GM21737 (cell line): ENCODE results near the gene PCED1B.
"Not testable (repeated sequence)": the region's sequence is repeated elsewhere in the genome, so short reads cannot be mapped to it uniquely, and the experiment has no call there.

Experiments used
- ATAC-seq: cut with Tn5 transposase; IDR thresholded peaks from one replicate; pipeline ENCODE4 v1.9.1; 2021; ENCODE audit warnings: mild to moderate bottlenecking, moderate library complexity; ENCODE audit not compliant: unreplicated experiment

Gene PCED1B

DNA sequence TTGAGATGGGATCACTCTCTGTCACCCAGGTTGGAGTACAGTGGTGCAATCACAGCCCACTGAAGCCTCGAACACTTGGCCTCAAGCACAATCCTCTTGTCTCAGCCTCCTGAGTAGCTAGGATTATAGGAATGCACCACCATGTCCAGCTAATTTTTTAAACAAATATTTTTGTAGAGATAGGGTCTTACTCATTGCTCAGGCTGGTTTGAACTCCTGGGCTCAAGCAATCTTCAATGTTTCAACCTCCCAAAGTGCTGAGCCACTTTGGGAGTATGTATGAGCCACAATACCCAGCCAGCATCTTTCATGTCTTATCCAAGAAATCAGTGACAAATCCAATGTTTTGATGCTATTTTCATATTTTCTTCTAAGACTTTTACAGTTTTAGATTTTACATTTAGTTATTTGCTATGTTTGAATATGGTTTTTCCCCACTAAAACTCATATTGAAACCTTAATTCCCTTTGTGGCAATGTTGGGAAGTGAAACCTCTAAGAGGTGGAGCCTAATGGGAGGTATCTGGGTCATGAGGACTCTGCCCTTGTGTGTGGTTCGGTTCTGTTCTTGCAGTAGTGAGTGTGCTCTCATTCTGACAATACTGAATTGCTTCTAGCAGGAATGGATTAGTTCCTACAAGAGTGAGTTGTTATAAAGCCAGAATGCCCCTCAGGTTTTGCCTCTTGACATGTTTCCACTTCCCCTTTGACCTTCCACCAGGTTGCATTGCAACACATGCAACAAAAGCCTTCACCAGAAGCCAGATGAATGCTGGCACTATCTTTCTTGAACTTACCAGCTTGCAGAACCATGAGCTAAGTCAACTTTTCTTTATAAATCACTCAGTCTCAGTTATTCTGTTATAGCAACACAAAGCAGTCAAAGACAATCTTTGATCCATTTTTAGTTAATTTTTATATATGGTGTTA lies 81.2 kb downstream of the PCED1B start:
- ATAC-seq, result no peak

DNA sequence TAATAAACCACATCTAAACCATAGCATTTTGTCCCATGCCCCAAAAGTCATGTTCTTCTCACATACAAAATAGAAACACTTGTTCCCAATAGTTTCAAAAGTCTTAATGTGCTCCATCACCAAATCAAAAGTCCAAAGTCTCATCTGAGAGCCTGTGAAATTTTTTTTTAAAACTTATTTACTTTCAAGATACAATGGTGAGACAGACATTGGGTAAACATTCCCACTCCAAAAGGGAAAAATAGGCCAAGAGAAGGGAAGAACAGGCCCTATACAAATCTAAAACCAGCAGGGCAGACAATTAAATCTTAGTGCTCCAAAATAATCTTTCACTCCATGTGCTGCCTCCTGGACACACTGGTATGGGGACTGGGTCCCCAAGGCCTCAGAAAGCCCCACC lies 84.7 kb downstream of the PCED1B start:
- no peak for ATAC-seq

DNA sequence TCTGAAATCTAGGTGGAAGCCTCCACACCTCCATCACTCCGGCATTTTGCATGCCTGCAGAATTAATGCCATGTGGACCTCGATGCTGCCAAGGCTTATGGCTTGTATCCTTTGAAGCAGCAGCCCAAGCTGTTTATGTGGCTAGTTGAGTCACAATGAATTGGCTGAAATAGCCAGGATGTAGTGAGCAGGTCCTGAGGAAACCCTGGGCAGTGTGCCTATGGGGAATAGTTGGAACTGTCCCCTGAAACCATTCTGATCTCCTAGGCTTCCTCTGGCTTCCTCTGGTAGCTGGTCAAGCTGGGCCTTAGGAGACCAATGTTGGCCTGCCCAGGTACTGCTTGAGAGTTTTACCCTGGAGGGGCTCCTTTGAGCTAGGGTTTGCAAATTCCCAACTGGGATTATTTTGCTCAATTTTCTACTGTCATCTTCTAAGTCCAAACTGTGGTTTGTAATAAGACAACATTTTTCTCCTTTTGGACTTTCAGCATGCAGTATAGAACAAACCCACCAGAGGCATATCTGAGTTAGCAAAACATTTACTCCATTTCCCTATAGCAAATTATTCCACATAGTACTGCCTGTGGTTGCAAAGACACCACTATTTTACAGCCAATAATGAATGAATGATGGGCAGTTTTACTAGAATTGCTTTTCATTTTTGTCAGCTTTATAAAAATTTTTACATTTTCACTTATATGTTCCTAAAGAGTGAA lies 85.5 kb downstream of the PCED1B start:
- no peak for ATAC-seq

DNA sequence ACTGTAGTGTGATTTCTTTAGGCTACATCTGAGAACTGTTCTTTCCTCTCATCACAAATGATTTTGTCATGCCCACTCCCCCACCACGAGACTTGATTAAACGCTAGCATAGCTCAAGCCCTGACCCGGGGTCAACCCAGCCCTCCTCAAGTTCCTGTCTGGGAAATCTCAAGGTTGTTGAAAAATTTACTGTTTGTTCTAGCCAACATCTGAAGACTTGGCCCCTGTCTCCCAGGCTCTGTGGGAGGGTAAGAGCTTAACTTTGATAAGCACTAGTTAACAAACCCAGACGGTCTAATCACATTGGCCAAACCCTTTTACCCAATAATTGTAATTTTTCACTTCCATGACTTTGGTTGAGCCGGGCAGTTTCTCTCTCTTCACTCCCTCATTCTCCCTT lies 86.5 kb downstream of the PCED1B start:
- ATAC-seq, result no peak

DNA sequence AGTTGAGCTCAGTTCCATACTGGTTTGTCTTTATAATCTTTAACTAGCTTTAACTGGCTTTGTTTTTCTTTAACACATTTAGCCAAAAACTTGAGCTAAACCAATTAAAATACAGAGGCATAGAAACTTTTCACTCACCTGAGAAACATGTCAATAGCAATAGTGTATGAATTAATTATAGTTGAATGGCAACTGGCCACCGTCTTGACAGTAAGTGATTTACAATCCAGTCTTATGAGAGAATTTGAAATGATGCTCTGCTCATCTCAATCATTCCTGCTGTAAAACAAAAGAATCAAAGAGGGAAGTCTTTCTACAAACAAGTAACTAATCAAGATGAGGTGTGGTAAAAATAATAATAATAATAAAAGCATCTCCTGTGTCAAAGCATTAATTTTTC lies 86.9 kb downstream of the PCED1B start:
- no peak for ATAC-seq

DNA sequence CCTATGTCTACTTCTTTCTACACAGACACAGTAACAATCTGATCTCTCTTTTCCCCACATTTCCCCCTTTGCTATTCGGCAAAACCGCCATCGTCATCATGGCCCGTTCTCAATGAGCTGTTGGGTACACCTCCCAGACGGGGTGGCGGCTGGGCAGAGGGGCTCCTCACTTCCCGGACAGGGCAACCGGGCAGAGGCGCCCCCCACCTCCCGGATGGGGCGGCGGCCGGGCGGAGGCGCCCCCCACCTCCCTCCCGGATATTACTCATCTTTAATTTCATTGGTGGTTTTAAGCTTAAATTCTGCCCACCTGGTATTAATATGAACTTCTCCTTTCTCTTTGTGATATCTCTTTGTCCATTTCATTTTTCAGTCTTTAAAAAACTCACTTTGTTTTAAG lies 90.9 kb downstream of the PCED1B start:
- ATAC-seq, result not testable (repeated sequence)

DNA sequence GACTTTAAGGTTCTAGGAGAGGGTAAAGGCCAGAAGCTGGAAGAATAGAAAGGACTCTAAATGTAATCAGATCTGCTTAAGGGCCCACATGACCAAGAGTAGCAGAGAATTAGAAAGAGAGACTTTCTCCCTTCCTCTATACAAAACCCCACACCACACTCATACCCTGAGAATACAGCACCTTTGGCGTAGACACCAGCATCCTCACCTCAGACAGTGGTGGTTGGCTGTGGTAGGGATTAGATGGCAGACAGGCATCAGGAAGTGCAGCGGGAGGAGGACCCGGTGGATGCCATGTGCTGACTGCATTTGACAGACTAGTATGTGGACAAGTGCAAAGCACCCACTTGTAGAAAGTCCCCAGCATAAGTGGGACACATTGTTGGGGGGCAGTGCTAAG lies 98.6 kb downstream of the PCED1B start:
- no peak for ATAC-seq

DNA sequence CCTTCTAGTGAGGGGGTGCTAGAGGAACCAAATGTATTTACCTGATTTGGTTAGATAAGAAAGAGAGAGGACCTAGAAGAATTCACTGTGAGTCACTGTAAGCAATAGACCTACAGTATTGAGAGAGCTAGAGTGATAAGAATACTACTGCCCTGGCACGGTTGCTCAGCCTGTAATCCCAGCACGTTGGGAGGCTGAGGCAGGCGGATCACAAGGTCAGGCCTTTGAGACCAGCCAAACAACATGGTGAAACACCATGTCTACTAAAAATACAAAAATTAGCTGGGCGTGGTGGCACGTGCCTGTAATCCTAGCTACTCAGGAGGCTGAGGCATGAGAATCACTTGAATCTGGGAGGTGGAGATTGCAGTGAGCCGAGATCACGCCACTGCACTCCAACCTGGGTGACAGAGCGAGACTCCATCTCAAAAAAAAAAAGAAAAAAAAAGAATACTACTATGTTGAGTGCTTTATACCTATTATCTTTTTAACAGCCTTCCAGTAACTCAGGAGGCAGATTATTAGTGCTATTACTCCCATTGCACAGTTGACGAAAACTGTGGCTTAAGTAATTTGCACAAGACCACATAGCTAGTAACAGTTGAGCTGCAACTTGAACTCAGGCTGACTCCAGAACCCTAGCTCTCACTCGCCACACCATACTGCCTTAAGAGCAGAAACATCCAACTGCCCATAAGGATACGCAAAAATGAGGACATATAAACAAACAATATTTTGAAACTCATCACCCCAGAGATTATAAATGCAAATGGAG lies 102.9 kb downstream of the PCED1B start:
- ATAC-seq, result not testable (repeated sequence)

DNA sequence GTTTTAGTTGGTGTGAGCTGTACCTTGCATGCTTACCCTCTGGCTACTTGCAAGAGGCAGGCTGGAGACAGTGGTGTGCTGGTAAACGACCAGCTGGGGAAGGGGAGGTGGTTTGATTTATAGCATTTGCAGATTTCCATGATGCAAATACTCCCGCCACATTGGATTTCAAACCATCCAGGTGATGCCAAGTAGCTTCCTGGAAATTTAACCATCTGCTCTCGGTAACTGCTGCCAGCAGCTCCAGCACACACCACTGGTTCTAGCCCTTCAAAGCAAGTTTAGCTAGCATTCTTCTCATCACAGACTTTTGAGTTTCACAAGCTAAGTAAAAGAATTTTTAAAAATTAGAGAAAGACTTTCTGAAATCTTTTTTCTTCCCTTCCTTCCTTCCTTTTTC lies 104.8 kb downstream of the PCED1B start:
- ATAC-seq, result no peak

DNA sequence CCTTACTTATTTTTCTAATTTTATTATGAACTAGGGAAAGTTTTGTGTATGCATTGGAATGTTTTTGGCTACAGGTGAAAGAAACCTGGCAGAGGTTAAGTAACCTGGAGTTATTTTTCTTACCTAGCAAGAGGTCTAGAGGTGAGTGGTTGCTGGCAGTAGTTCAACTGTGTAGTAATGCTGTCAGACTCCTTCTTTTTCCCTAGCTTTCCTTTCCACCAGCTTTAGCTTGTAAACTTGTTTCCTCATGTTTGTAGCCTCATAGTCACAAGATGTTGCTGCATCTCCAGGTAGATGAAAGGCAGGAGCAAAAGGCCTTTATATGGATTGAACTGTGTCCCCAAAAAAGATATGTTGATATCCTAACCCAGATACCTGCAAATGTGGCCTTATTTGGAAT lies 105.4 kb downstream of the PCED1B start:
- no peak for ATAC-seq

DNA sequence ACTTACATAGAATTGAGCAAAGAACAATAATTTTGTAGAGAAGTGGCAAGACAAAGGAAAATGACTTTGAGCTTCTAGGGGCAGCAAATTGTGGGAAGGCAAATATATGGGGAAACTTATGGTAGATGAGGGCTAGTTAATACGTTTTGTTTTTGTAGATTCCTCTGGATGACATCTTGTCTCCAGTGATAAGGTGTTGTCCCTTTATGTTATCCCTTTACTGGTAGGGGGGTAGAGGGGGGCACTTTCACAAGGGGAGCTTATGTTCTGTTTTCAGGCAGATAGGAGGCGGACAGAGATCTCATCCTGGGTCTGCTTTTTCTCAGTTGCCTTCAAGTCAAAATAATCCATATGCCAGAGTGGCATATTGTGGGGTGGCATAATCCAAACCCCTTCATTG lies 106.8 kb downstream of the PCED1B start:
- no peak for ATAC-seq

DNA sequence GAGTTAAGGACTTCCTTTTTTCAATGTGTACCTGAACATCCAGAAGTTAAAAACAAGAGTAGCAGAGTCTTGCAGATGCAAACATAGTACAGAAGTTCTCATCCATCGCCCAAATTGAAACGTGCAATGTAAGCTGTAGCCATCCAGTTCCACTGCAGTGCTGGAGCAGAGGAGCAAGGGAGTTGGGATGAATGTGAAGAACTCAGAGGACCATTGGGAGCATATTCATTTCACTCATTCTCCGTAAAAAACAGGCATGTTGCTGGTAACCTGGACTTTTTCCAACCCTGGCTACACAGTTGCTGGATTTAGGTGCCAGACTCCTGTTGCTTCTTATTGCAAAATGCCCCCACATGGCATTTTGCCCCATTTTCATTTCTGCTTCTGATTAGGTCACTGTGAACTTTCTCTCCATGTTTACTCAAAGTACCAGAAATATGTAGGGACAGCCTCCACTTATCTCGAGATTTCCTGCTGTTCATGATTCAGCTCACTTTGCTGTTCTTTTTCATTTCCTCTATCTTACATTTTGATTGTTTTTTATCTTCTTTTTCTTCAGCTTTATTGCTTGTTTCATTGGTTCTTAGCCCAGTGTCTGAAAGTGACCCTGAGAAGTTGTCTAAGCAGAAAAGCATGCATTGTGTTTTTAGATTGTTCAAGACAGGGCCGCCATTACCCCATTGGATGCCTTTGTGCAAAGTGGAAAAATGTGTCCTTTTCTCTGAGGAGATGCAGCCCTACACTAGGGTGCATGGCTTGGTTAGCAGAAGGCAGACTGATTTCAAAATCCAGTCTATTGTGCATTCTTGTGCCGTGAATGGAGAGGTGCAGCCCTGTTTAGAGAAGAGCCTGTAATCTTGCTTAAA lies 109.4 kb downstream of the PCED1B start:
- ATAC-seq, result no peak

DNA sequence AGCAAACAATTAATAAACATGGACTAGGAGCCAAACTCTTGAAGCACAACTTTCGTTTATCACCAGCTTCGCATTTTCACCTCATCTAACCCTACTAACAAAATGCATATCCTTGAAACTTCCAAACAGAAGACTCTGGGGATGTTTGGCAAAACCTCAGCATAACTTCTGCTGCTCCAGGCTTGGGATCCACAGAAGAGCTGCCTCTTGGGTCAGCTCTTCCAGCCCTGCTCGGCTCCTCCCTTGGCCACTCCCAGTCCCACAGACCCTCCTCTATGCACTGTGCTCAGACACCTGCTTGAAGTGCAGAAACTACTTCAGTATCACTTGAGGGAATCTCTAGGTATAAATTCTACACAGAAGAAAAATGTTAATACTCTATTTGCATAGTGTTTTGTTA lies 110.3 kb downstream of the PCED1B start:
- ATAC-seq, result no peak

DNA sequence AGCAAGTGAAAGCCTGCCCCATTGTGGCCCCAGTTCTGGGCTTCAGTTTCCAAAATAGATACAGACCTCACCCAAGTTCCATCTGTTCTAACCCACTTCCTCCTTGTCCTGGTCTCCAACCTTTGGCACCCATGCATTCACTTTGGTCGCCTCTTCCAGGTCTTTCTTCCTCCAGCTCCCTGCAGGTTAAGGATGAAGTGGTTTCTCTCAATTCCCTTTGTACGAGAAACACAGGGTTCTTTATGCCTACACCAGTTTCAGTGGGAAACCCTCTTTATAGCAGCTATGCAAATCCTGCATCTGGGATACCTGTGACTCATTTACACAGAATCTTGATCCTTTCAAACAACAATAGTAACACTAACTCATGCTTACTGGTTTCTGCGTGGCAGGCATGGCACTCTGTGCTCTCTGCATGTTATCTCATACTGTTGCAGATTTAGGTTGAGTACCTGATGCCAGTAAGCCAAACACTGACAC lies 110.9 kb downstream of the PCED1B start:
- ATAC-seq, result no peak

DNA sequence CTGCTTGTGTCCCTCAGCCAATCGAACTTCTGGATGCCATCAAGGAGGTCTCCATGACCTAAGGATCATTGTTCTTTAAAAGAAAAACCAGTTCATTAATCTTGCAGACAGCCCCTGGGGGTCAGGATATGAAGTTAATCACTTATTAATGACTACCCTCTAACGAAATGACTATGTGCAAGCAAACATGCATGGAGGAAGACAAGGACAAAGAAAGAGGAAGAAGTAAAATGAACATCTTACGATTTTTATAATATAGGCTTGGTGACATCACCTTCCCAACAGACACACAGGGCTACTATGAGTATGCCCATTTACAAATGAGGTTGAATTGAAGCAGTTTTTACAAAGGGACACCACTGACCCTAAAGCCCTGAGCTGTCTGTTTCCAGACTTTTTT lies 111.5 kb downstream of the PCED1B start:
- ATAC-seq, result no peak

DNA sequence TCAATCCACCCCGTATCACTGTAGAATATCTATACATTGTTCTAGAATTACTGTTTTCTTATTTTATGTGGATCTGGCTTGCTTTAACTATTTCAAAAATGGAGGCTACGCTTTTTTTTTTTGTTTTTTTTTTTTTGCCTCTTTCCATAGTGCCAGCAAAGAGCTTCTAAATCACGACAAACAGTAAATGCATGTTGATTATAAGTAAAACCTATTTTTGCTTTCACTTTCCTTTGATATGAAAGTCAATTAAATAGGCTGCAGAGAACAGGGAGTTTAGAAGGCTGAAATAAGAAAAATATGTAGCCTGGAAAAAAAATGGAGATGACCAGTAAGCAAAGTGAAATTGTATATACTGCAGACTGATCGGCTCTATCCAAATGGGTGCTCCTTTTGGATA lies 112.6 kb downstream of the PCED1B start:
- no peak for ATAC-seq

DNA sequence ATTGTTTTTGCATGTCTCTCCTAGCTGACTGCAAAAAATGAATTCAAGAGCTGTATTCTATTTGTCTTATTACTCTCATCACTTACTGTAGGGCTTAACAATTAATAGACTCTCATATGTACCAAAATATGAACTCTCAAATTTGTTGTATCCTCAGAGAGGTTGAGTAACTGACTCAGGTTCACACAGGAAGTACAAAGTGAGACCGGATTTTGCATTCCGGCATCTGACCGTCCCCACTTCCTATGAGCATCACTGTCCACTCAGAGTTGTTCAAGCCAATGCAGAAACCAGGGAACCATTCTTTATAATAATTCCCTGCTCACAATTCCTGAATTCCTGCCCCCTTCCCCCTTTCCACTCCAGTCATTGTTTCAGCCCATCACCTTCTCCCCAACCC lies 113.6 kb downstream of the PCED1B start:
- ATAC-seq, result no peak

DNA sequence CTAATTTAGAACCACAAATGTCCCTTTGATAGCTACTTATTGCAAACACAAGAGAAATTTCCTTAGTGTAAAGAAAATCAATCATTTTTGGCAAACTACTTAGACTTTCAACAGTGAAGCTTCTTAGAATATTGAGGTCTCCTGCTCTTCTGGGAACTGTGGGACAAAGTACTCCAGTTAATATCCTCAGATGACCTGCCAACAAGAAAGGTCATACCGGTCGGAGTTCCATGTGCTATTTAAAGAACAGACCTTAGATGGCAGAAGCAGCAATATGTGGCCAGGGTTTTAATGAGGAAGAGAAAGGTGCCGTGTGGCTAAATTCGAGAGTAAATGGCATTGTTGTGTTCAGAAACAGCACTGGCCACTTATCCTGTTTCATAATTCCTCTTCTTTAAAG lies 115.1 kb downstream of the PCED1B start:
- no peak for ATAC-seq

DNA sequence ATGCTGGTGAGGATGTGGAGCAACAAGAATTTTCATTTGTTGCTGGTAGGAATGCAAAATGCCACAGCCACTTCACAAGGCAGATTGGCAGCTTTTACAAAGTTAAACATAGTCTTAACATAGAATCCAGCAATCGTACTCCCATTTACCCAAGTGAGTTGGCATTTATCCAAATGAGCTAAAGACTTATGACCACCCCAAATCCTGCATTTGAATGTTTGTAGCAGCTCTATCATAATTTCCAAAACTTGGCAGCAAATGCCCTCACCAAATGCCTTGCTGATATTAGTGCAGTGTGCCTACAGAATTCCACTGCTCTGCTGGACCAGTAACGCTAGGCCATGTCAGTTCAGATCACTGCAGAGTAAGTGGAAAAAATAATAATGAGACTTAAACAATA lies 121.0 kb downstream of the PCED1B start:
- ATAC-seq, result no peak

DNA sequence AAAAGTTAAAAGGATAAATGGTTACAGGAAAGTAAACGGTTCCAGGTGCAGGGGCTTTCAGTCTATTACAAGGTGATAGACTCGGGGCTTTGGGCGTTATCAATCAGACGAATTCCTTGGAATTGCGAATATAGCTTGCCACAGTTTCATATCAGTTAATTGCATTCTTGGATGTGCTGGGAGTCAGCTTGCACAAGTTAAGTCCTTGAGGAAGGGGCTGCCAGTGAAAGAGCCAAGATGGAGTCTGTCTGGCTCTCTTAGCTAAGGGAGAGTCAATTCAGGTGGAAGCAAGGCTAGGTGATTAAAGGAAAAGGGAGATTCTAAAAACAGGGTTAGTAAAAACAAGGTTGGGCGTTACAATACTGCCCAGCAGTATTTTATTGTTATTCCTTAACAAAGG lies 121.8 kb downstream of the PCED1B start:
- not testable (repeated sequence) for ATAC-seq
